NCI-H187 treated with DMSO at 0.1 percent for 48 hours (cell line): Measurements from ENCODE around the gene PDZD2.

Experiments
- DNase-seq: peaks from one replicate; lab custom pipeline; 2025; lab: John Stamatoyannopoulos, UW

Gene PDZD2

GRCh38 chr5:32144378-32145207 lies 505.7 kb downstream of the PDZD2 start:
- no peak for DNase-seq

GRCh38 chr5:32145378-32145777 lies 506.4 kb downstream of the PDZD2 start:
- DNase-seq = no peak

GRCh38 chr5:32147236-32147635 lies 508.3 kb downstream of the PDZD2 start:
- no peak for DNase-seq

GRCh38 chr5:32147959-32148358 lies 509.0 kb downstream of the PDZD2 start:
- DNase-seq = no peak

- no peak for DNase-seq
Observed at GRCh38 chr5:32150366-32150765, 511.4 kb downstream of the PDZD2 start.

- no peak for DNase-seq
Observed at GRCh38 chr5:32151198-32151597, 512.3 kb downstream of the PDZD2 start.

GRCh38 chr5:32153723-32154122 lies 514.8 kb downstream of the PDZD2 start:
- DNase-seq = no peak

- no peak for DNase-seq
Observed at GRCh38 chr5:32155211-32155610, 516.3 kb downstream of the PDZD2 start.

GRCh38 chr5:32156635-32157034 lies 517.7 kb downstream of the PDZD2 start:
- DNase-seq = no peak

GRCh38 chr5:32157078-32157477 lies 518.1 kb downstream of the PDZD2 start:
- DNase-seq = no peak

GRCh38 chr5:32158679-32158975 lies 519.7 kb downstream of the PDZD2 start:
- DNase-seq = no peak

GRCh38 chr5:32159328-32160072 lies 520.6 kb downstream of the PDZD2 start:
- no peak for DNase-seq

GRCh38 chr5:32160228-32160627 lies 521.3 kb downstream of the PDZD2 start:
- DNase-seq = no peak
